Activated CD4-positive, alpha-beta T cell treated with anti-CD3 and anti-CD28 coated beads, Interleukin-2, amount 50 U/mL, for 1 hour (primary cell): ENCODE data around the gene RHBDL1.
A peak's percentile ranks its signal among the peaks of the same experiment; 100 is the strongest.

Experiments
- DNase-seq: peaks from one replicate; pipeline ENCODE4 v3.0.0-alpha.2; 2020

The RHBDL1 gene

GRCh38 chr16:658679-659571, 16.5 kb upstream of the RHBDL1 start:
- DNase-seq = no peak

- DNase-seq = no peak
These were observed 15.9 kb upstream of the RHBDL1 start for GRCh38 chr16:659618-660017.

- no peak for DNase-seq
These were observed 15.4 kb upstream of the RHBDL1 start for GRCh38 chr16:660132-660458.

GRCh38 chr16:660459-661183, 14.8 kb upstream of the RHBDL1 start:
- DNase-seq = peak; percentile 65

- no peak for DNase-seq
These were observed 14.2 kb upstream of the RHBDL1 start for GRCh38 chr16:661184-661821.

GRCh38 chr16:662095-662494, 13.4 kb upstream of the RHBDL1 start:
- no peak for DNase-seq

- DNase-seq = no peak
These were observed 12.9 kb upstream of the RHBDL1 start for GRCh38 chr16:662597-662996.

GRCh38 chr16:666572-666971, 8.9 kb upstream of the RHBDL1 start:
- no peak for DNase-seq

GRCh38 chr16:667113-667779, 8.2 kb upstream of the RHBDL1 start:
- no peak for DNase-seq

- peak; percentile 89 for DNase-seq
These were observed 7.5 kb upstream of the RHBDL1 start, which contains the start of gene RHOT2 for GRCh38 chr16:667780-668518. Gene RHOT2 (plus strand): TSS chr16:668132. CDS start chr16:668200, 68 bp downstream.

- DNase-seq = no peak
These were observed 6.8 kb upstream of the RHBDL1 start for GRCh38 chr16:668519-669171.

GRCh38 chr16:669666-670065, 5.8 kb upstream of the RHBDL1 start:
- DNase-seq = no peak

- no peak for DNase-seq
These were observed 4.8 kb upstream of the RHBDL1 start for GRCh38 chr16:670485-671352.

GRCh38 chr16:671353-672131, 3.9 kb upstream of the RHBDL1 start:
- no peak for DNase-seq

GRCh38 chr16:672371-672770, 3.1 kb upstream of the RHBDL1 start:
- DNase-seq = no peak

GRCh38 chr16:672851-673250, 2.6 kb upstream of the RHBDL1 start:
- DNase-seq = no peak

- DNase-seq = no peak
These were observed 2.0 kb upstream of the RHBDL1 start for GRCh38 chr16:673399-673991.

GRCh38 chr16:674214-674881, 1.1 kb upstream of the RHBDL1 start:
- DNase-seq = no peak
